Peyer's patch (tissue), 4 donors: ENCODE results near the gene PPP2R3A. TPM values are rescaled to one million over a fixed set of nuclear protein-coding genes. Genes with fewer than 3 reads are reported as not detected.
A peak's percentile ranks its signal among the peaks of the same experiment; 100 is the strongest.
"Not testable (repeated sequence)": the region's sequence is repeated elsewhere in the genome, so short reads cannot be mapped to it uniquely, and the experiment has no call there.

ENCODE experiments used
- DNase-seq, 3 donors: peaks; one replicate each; pipeline ENCODE4 v3.0.0-alpha.2; 2017 to 2019
- H3K27ac ChIP-seq, 4 donors: fragments of 200-600 bp; sonication (generic); one replicate each; pipeline ENCODE4 v1.5.1; 2016 to 2019
- H3K27me3 ChIP-seq, 2 donors: fragments of 200-600 bp; sonication (generic); one replicate each; pipeline ENCODE4 v1.5.1; 2019
- H3K36me3 ChIP-seq, 3 donors: fragments of 200-600 bp; sonication (generic); one replicate each; pipeline ENCODE4 v1.5.1; 2016 to 2019
- H3K4me1 ChIP-seq, 4 donors: fragments of 200-600 bp; sonication (generic); one replicate each; pipeline ENCODE4 v1.5.1; 2016 to 2019
- H3K4me3 ChIP-seq, 4 donors: fragments of 200-600 bp; sonication (generic); 1 replicate in 3 of 4; 2 replicates in 1 of 4; pipeline ENCODE4 v1.5.1; 2016 to 2019; ENCODE audit warnings: mild to moderate bottlenecking in 1 of 4
- H3K9me3 ChIP-seq, 4 donors: fragments of 200-600 bp; sonication (generic); one replicate each; pipeline ENCODE4 v1.5.1; 2016 to 2019; ENCODE audit warnings: mild to moderate bottlenecking in 1 of 4
- POLR2A ChIP-seq, 2 donors: fragments of 450-650 bp; IDR thresholded peaks; one replicate each; pipeline ENCODE4 v1.5.1; 2017; ENCODE audit warnings: antibody characterized with exemption in 2 of 2, mild to moderate bottlenecking in 2 of 2, moderate library complexity in 2 of 2
- total RNA-seq, 4 donors: library from RNA; depleted of rRNA; stranded (reverse); fragments of >200 nt; gene quantifications; one replicate each; pipeline ENCODE4 v1.1.0, GENCODE V29; 2016
- TF ChIP-seq, protein P1 (sequence below), 6 experiments: fragments of 450-650 bp in 4 of 6; fragments of 200-600 bp in 2 of 6; sonication (generic) in 1 of 6; IDR thresholded peaks; one replicate each; pipeline ENCODE4 v1.5.1; 2017 to 2019; ENCODE audit warnings: antibody characterized with exemption in 6 of 6, mild to moderate bottlenecking in 3 of 6, moderate library complexity in 1 of 6

PPP2R3A gene
- total RNA-seq, 4 donors from 2014 or later, result 6.6 to 27.1 (median 21.9) TPM

DNA sequence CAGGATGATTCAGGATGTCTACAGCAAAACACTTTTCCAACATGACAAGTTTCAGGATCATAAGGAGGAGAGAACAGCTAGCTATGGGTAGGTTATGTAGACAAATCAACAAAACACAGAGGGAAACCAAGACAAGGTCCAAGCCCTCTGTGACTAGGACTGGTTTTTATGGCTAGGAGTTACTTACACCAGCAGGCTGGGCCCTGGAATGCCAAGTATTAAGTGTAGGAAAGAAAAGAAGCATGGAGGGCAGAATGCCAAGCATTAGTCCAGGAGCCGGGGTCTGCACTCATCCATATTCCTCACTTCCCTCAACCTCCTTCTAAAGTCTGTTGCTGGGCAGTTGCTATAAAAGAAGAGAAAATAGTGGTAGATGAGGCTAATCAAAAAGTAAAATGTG lies 35.3 kb upstream of the PPP2R3A start:
- TF ChIP-seq POLR2A (IDR thresholded peaks at IDR 0.05), result no peak
- TF ChIP-seq, protein P1, sequence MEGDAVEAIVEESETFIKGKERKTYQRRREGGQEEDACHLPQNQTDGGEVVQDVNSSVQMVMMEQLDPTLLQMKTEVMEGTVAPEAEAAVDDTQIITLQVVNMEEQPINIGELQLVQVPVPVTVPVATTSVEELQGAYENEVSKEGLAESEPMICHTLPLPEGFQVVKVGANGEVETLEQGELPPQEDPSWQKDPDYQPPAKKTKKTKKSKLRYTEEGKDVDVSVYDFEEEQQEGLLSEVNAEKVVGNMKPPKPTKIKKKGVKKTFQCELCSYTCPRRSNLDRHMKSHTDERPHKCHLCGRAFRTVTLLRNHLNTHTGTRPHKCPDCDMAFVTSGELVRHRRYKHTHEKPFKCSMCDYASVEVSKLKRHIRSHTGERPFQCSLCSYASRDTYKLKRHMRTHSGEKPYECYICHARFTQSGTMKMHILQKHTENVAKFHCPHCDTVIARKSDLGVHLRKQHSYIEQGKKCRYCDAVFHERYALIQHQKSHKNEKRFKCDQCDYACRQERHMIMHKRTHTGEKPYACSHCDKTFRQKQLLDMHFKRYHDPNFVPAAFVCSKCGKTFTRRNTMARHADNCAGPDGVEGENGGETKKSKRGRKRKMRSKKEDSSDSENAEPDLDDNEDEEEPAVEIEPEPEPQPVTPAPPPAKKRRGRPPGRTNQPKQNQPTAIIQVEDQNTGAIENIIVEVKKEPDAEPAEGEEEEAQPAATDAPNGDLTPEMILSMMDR (IDR thresholded peaks at IDR 0.05), result no peak
- H3K9me3 ChIP-seq, result no peaks in the 10 kb centered on the region
- no peaks in the 10 kb centered on the region for H3K4me1 ChIP-seq

DNA sequence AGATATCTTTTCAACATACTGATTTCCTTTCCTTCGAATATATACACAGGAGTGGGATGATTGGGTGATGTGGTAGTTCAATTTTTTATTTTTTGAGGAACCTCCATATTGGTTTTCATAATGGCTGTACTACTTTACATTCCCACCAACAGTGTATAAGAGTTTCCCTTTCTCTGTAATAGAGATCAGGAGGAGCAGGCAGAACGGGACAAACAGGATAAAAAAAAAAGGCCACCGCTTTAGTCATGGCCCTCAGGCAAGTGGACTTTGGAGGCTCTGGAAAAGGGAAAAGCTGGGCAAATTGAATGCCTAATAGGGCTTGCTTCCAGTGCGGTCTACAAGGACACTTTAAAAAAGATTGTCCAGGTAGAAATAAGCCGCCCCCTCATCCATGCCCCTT lies 30.4 kb upstream of the PPP2R3A start:
- not testable (repeated sequence) for H3K27me3 ChIP-seq, H3K27ac ChIP-seq, H3K36me3 ChIP-seq, DNase-seq, H3K9me3 ChIP-seq, H3K4me1 ChIP-seq, H3K4me3 ChIP-seq

More for the DNA sequence above, 35.3 kb upstream of the PPP2R3A start:
- H3K36me3 ChIP-seq, result no peaks in the 10 kb centered on the region
- H3K27me3 ChIP-seq, result no peaks in the 10 kb centered on the region
- H3K27ac ChIP-seq, result no peak overlapping the region
- H3K4me3 ChIP-seq, result no peak overlapping the region
- no peak for DNase-seq

DNA sequence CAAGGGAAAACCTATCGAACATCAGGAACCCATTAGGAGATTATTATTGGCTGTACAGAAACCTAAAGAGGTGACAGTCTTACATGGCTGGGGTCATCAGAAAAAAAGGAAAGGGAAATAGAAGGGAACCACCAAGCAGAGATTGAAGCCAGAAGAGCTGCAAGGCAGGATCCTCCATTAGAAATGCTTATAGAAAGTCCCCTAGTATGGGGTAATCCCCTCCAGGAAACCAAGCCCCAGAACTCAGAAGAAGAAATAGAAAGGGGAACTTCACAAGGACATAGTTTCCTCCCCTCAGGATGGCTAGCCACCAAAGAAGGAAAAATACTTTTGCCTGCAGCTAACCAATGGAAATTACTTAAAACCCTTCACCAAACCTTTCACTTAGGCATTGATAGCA lies 27.8 kb upstream of the PPP2R3A start:
- not testable (repeated sequence) for H3K4me3 ChIP-seq, H3K36me3 ChIP-seq, H3K4me1 ChIP-seq, H3K27ac ChIP-seq, DNase-seq, H3K27me3 ChIP-seq, H3K9me3 ChIP-seq

DNA sequence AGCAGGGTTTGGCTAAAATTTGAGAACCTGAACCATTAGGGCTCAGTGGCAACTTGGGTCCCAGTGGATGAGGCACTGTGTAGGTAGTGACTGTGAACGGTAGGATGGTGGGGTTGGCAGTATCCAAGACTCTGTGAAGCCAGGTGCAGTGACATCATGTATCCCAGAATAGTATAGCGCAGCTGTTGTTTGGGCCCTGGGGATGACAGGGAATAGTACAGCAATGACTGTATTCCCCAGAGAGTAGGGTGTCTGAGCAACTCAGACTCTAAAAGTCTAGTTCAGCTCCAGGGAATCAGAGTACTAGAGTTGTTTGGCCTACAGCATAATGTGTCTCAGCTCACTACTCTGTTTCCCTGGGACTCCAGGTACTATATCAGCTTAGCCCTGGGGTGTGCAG lies 20.7 kb upstream of the PPP2R3A start:
- no peak for DNase-seq
- Histone ChIP-seq H3K27ac (no peak overlapping the region), H3K27me3 (no peaks in the 10 kb centered on the region), H3K36me3 (no peaks in the 10 kb centered on the region), H3K4me3 (no peak overlapping the region), H3K4me1 (no peaks in the 10 kb centered on the region), H3K9me3 (no peaks in the 10 kb centered on the region)
- no peak for TF ChIP-seq POLR2A (IDR thresholded peaks at IDR 0.05)
- TF ChIP-seq, protein P1 (IDR thresholded peaks at IDR 0.05), result no peak

DNA sequence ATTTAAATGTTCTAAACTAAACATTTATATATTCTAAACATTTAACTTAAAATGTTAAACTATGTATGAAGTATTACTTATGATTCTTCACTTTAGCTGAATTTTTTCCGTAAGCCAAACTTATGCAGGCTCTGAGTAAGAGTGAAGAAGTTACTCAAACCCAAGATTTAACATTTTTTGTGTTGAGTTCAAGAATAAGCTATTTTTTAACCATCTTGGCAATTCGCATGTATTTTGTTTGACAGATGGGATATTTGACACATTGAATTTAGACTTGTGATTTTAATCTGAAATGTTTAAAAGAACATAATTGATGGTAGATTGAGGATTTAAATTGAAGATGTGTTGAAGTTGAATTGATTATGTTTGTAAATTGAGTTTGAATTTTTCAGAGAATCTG lies 14.6 kb upstream of the PPP2R3A start:
- DNase-seq, result no peak
- Histone ChIP-seq H3K27me3 (no peaks in the 10 kb centered on the region), H3K4me1 (no peaks in the 10 kb centered on the region), H3K27ac (no peak overlapping the region), H3K4me3 (no peak overlapping the region), H3K9me3 (no peaks in the 10 kb centered on the region), H3K36me3 (no peaks in the 10 kb centered on the region)
- TF ChIP-seq, protein P1 (IDR thresholded peaks at IDR 0.05), result no peak
- TF ChIP-seq POLR2A (IDR thresholded peaks at IDR 0.05), result no peak

DNA sequence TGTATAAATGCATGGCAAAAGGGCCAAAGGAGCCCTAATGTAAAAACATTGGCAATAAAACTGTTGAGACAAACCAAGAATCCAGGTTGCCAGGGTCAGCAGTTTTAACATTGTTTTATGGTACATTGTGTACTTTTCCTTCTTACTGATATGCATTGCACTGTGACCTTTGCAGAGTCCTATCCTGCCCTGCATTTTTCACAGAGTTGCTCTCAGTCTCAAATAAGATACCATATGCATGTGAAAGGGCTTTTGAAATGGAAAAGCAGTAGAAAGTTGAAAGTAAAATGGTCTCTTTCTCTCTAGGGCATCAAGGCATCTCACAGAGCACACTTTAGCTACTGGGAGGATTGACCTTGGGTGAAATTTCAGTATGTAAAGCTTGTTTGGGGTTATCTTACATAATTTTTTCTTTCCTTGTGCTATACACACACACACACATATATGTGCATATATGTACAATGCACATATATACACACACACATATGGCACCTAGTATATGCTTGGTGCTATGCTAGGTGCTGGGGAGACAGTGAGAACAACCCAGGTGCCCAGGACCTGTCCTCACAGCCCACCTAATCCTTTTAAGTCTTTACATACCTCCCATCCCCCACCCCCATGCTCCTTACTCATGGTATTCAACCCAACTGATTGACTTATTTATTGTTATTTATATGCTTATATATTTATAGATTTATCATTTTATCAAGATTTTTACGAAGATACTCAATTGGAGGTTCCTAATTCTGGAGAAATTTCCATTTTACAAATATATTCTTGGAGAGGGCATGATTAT lies 1.2 kb upstream of the PPP2R3A start:
- no peak overlapping the region for H3K4me3 ChIP-seq
- no peak for DNase-seq
- H3K36me3 ChIP-seq, result no peaks in the 10 kb centered on the region
- peaks cover 0 to 22% (median 4%) of the 10 kb centered on the region in 4 donors for H3K4me1 ChIP-seq
- H3K9me3 ChIP-seq, result no peaks in the 10 kb centered on the region
- peak overlapping the region in 3 of 4 donors; percentile 1 to 92 (median 92) for H3K27ac ChIP-seq
- TF ChIP-seq, protein P1 (IDR thresholded peaks at IDR 0.05), result no peak
- no peak for TF ChIP-seq POLR2A (IDR thresholded peaks at IDR 0.05)
- H3K27me3 ChIP-seq, result no peaks in the 10 kb centered on the region

DNA sequence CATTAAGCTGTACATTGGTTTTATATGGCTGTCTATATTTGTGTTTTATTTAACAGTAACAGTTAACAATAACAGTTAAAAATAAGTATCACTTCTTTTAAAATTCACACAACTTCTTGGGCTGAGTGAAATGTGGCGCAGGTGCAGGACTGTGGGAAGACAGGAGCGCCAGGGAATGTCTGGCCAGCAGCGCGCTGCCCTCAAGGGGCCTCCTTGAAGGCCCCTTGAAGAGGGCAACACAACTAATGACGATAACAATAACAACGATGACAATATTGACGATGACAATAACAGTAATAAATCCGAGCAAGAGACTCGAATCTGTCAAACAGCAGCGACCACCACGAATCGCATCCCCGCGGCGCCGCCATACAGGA lies 411 bp upstream of the PPP2R3A start:
- no peaks in the 10 kb centered on the region for H3K9me3 ChIP-seq
- H3K4me3 ChIP-seq, result peak overlapping the region; percentile 51 to 80 (median 70)
- H3K27ac ChIP-seq, result peak overlapping the region; percentile 1 to 92 (median 79)
- peaks cover 0 to 22% (median 4%) of the 10 kb centered on the region in 4 donors for H3K4me1 ChIP-seq
- H3K27me3 ChIP-seq, result no peaks in the 10 kb centered on the region
- TF ChIP-seq, protein P1 (IDR thresholded peaks at IDR 0.05), result no peak
- H3K36me3 ChIP-seq, result no peaks in the 10 kb centered on the region
- no peak for DNase-seq
